ENCODE results near the gene OTUD7B.

The OTUD7B gene

DNA sequence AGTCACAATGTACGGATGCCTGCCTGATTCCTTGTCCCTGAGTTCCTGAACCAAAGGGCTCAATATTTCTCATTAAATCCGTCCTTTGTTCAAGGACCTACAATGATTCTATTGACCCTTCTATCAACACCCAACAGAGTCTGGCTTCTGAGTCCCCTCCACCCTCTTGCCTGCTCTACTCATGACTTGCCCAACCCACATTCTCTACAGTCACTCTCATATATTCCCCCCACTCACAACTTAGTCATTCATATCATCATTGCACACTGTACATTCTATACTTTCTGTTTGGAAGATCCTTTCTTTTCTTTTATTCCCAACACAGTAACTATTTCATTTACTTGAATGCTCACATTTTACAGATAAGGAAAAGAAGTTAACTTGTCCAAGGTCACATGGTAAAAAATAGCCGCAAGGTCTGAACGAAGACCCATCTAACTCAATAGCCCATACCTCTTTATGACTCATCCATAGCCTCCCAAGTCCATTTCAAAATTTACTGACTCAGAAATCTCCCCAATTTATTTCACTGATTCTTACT is 3.6 kb downstream of the OTUD7B start:
- H3K79me1 ChIP-seq (replicated peaks; ENCODE audit: low read length, poor library complexity, severe bottlenecking): peaks cover 7% of the 10 kb centered on the region
- H3K27me3 ChIP-seq (ENCODE audit: control insufficient read depth in 1 of 2, insufficient read depth in 1 of 2, low read length in 2 of 2): no peaks in the 10 kb centered on the region
- no peak overlapping the region for H2BK15ac ChIP-seq (ENCODE audit: low read depth, poor library complexity, severe bottlenecking)
- H2AK5ac ChIP-seq (ENCODE audit: low read length, severe bottlenecking): no peak overlapping the region
- H3K14ac ChIP-seq (ENCODE audit: low read length in 2 of 2): no peak overlapping the region
- no peaks in the 10 kb centered on the region for H3K9me3 ChIP-seq (ENCODE audit: control insufficient read depth, low read length)
- H3K18ac ChIP-seq (ENCODE audit: low read depth in 1 of 2, low read length in 2 of 2): no peak overlapping the region
- no peak overlapping the region for H3K4me2 ChIP-seq (ENCODE audit: low read length, poor library complexity, severe bottlenecking)
- H3K9ac ChIP-seq (ENCODE audit: low read length): peak overlapping the region; percentile 100
- no peak overlapping the region for H4K91ac ChIP-seq (ENCODE audit: low read length)
- no peak overlapping the region for H3K27ac ChIP-seq (ENCODE audit: low read length, poor library complexity, severe bottlenecking)
- H2BK5ac ChIP-seq (ENCODE audit: low read depth, low read length, poor library complexity, severe bottlenecking): no peak overlapping the region
- 88% methylated on average over 4 of the region's 4 CpGs for WGBS
- H2AFZ ChIP-seq (ENCODE audit: low read depth, low read length): no peak overlapping the region
- peak overlapping the region in 1 of 2 experiments; percentile 97 for H3K4me3 ChIP-seq (ENCODE audit: insufficient read depth in 1 of 2, low read depth in 1 of 2, low read length in 2 of 2)
- H3K36me3 ChIP-seq (ENCODE audit: control insufficient read depth in 1 of 2, insufficient read depth in 2 of 2, low read depth in 1 of 2, low read length in 2 of 2): peaks cover 0 to 33% of the 10 kb centered on the region in 2 experiments
- no peaks in the 10 kb centered on the region for H3K4me1 ChIP-seq (ENCODE audit: control insufficient read depth, insufficient read depth, low read depth, low read length)
- no peak overlapping the region for H2BK120ac ChIP-seq (ENCODE audit: low read depth, low read length)
- no peak overlapping the region for H4K8ac ChIP-seq (ENCODE audit: low read length)
- no peak overlapping the region for H3K4ac ChIP-seq (ENCODE audit: low read depth in 1 of 2, low read length in 2 of 2)
- DNase-seq: peak; percentile 38
- H2BK12ac ChIP-seq (ENCODE audit: low read length in 2 of 2): no peak overlapping the region
- no peak overlapping the region for H3K23ac ChIP-seq (ENCODE audit: low read length in 2 of 2)

DNA sequence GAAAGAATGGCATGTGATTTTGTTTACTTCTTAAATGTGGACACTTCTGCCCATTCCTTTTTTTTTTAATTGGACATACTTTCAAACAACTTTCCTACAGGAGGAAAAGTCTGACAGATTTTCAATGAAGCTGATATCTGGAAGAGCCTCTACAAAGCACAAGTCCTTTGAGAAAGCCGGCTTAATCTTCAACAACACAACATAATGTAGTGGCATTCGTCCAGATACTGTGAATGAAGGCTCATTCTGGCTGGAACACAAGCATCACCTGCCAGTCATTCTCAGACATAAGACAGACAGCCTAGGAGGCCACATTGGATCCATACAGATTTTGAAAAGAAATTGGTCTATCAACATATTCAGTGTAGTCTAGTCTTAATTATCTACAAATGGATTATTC is 4.9 kb downstream of the OTUD7B start:
- WGBS: 90% methylated on average over 2 of the region's 2 CpGs
- Histone ChIP-seq H3K27me3 (ENCODE audit: control insufficient read depth in 1 of 2, insufficient read depth in 1 of 2, low read length in 2 of 2) (no peaks in the 10 kb centered on the region), H3K4me3 (ENCODE audit: insufficient read depth in 1 of 2, low read depth in 1 of 2, low read length in 2 of 2) (no peak overlapping the region), H3K4me2 (ENCODE audit: low read length, poor library complexity, severe bottlenecking) (no peak overlapping the region), H4K91ac (ENCODE audit: low read length) (no peak overlapping the region), H3K9me3 (ENCODE audit: control insufficient read depth, low read length) (no peaks in the 10 kb centered on the region), H3K9ac (ENCODE audit: low read length) (no peak overlapping the region), H4K8ac (ENCODE audit: low read length) (no peak overlapping the region), H3K18ac (ENCODE audit: low read depth in 1 of 2, low read length in 2 of 2) (no peak overlapping the region), H2AFZ (ENCODE audit: low read depth, low read length) (no peak overlapping the region), H3K36me3 (ENCODE audit: control insufficient read depth in 1 of 2, insufficient read depth in 2 of 2, low read depth in 1 of 2, low read length in 2 of 2) (peaks cover 0 to 33% of the 10 kb centered on the region in 2 experiments), H3K23ac (ENCODE audit: low read length in 2 of 2) (no peak overlapping the region), H3K79me1 (replicated peaks; ENCODE audit: low read length, poor library complexity, severe bottlenecking) (peaks cover 11% of the 10 kb centered on the region), H2BK5ac (ENCODE audit: low read depth, low read length, poor library complexity, severe bottlenecking) (no peak overlapping the region), H3K4me1 (ENCODE audit: control insufficient read depth, insufficient read depth, low read depth, low read length) (no peaks in the 10 kb centered on the region), H2BK12ac (ENCODE audit: low read length in 2 of 2) (no peak overlapping the region), H3K14ac (ENCODE audit: low read length in 2 of 2) (no peak overlapping the region), H2BK120ac (ENCODE audit: low read depth, low read length) (no peak overlapping the region), H3K4ac (ENCODE audit: low read depth in 1 of 2, low read length in 2 of 2) (no peak overlapping the region), H2BK15ac (ENCODE audit: low read depth, poor library complexity, severe bottlenecking) (no peak overlapping the region), H2AK5ac (ENCODE audit: low read length, severe bottlenecking) (no peak overlapping the region), H3K27ac (ENCODE audit: low read length, poor library complexity, severe bottlenecking) (no peak overlapping the region)
- no peak for DNase-seq

DNA sequence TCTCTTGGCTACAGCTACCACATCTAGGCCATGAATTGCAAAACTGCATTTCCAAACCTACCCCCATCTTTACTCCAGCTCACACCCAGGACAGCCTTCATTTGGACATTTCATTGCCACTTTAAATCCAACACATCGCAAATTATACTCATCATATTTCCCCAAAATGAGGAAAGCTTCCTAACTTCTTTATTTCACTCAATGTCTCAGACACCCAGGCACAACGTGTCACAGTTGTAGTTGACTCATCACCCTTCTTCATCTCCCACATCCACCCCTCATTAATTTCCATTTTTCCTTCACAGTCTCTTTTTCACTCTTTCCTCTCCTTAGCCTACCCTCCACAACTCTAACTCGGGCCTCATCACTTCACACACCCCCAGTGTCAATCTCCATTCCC is 6.7 kb downstream of the OTUD7B start:
- 91% methylated on average over 3 of the region's 3 CpGs for WGBS
- Histone ChIP-seq H2BK5ac (ENCODE audit: low read depth, low read length, poor library complexity, severe bottlenecking) (no peak overlapping the region), H3K9ac (ENCODE audit: low read length) (no peak overlapping the region), H3K18ac (ENCODE audit: low read depth in 1 of 2, low read length in 2 of 2) (no peak overlapping the region), H3K9me3 (ENCODE audit: control insufficient read depth, low read length) (no peaks in the 10 kb centered on the region), H2BK120ac (ENCODE audit: low read depth, low read length) (no peak overlapping the region), H4K8ac (ENCODE audit: low read length) (no peak overlapping the region), H3K27me3 (ENCODE audit: control insufficient read depth in 1 of 2, insufficient read depth in 1 of 2, low read length in 2 of 2) (no peaks in the 10 kb centered on the region), H3K4ac (ENCODE audit: low read depth in 1 of 2, low read length in 2 of 2) (no peak overlapping the region), H2AK5ac (ENCODE audit: low read length, severe bottlenecking) (no peak overlapping the region), H2BK12ac (ENCODE audit: low read length in 2 of 2) (no peak overlapping the region), H2BK15ac (ENCODE audit: low read depth, poor library complexity, severe bottlenecking) (no peak overlapping the region), H3K4me2 (ENCODE audit: low read length, poor library complexity, severe bottlenecking) (no peak overlapping the region), H2AFZ (ENCODE audit: low read depth, low read length) (no peak overlapping the region), H3K79me1 (replicated peaks; ENCODE audit: low read length, poor library complexity, severe bottlenecking) (peaks cover 12% of the 10 kb centered on the region), H3K27ac (ENCODE audit: low read length, poor library complexity, severe bottlenecking) (no peak overlapping the region), H3K4me1 (ENCODE audit: control insufficient read depth, insufficient read depth, low read depth, low read length) (peaks cover 2% of the 10 kb centered on the region), H3K14ac (ENCODE audit: low read length in 2 of 2) (no peak overlapping the region), H3K36me3 (ENCODE audit: control insufficient read depth in 1 of 2, insufficient read depth in 2 of 2, low read depth in 1 of 2, low read length in 2 of 2) (peaks cover 2 to 49% of the 10 kb centered on the region in 2 experiments), H3K23ac (ENCODE audit: low read length in 2 of 2) (no peak overlapping the region), H3K4me3 (ENCODE audit: insufficient read depth in 1 of 2, low read depth in 1 of 2, low read length in 2 of 2) (no peak overlapping the region), H4K91ac (ENCODE audit: low read length) (no peak overlapping the region)
- no peak for DNase-seq

DNA sequence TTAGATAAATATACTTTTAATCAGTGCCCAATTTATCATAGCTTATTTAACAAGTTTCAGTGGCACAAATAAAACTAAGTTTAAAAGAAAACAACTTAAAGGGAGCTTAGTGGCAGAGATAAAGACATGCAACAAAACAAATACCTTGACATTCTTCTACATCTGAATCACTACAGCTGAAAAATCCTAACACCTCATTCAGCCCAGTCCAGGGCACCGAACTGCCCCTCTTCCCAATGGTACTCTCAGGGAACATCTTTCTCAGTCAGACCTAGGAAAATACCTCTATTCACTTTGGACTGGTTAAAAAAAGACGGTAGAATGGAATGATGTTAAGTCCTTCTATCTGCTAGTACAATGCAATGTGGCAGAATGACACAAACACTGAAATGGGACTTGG is 8.3 kb downstream of the OTUD7B start:
- Histone ChIP-seq H3K36me3 (ENCODE audit: control insufficient read depth in 1 of 2, insufficient read depth in 2 of 2, low read depth in 1 of 2, low read length in 2 of 2) (peaks cover 2 to 59% of the 10 kb centered on the region in 2 experiments), H3K4me3 (ENCODE audit: insufficient read depth in 1 of 2, low read depth in 1 of 2, low read length in 2 of 2) (no peak overlapping the region), H3K14ac (ENCODE audit: low read length in 2 of 2) (no peak overlapping the region), H2BK15ac (ENCODE audit: low read depth, poor library complexity, severe bottlenecking) (no peak overlapping the region), H2AFZ (ENCODE audit: low read depth, low read length) (no peak overlapping the region), H3K23ac (ENCODE audit: low read length in 2 of 2) (no peak overlapping the region), H3K27me3 (ENCODE audit: control insufficient read depth in 1 of 2, insufficient read depth in 1 of 2, low read length in 2 of 2) (no peaks in the 10 kb centered on the region), H3K4me1 (ENCODE audit: control insufficient read depth, insufficient read depth, low read depth, low read length) (peaks cover 2% of the 10 kb centered on the region), H3K79me1 (replicated peaks; ENCODE audit: low read length, poor library complexity, severe bottlenecking) (peaks cover 12% of the 10 kb centered on the region), H4K8ac (ENCODE audit: low read length) (no peak overlapping the region), H3K4ac (ENCODE audit: low read depth in 1 of 2, low read length in 2 of 2) (no peak overlapping the region), H3K4me2 (ENCODE audit: low read length, poor library complexity, severe bottlenecking) (no peak overlapping the region), H3K9me3 (ENCODE audit: control insufficient read depth, low read length) (no peaks in the 10 kb centered on the region), H3K27ac (ENCODE audit: low read length, poor library complexity, severe bottlenecking) (no peak overlapping the region), H3K18ac (ENCODE audit: low read depth in 1 of 2, low read length in 2 of 2) (no peak overlapping the region), H2BK120ac (ENCODE audit: low read depth, low read length) (no peak overlapping the region), H4K91ac (ENCODE audit: low read length) (no peak overlapping the region), H2BK5ac (ENCODE audit: low read depth, low read length, poor library complexity, severe bottlenecking) (no peak overlapping the region), H3K9ac (ENCODE audit: low read length) (no peak overlapping the region), H2AK5ac (ENCODE audit: low read length, severe bottlenecking) (no peak overlapping the region), H2BK12ac (ENCODE audit: low read length in 2 of 2) (no peak overlapping the region)
- no peak for DNase-seq
- no CpG with 5 or more reads among the region's 2 CpGs for WGBS
